T-helper 22 cell (primary cell): Measurements from ENCODE around the gene FAM228B.
"Not testable (repeated sequence)": the region's sequence is repeated elsewhere in the genome, so short reads cannot be mapped to it uniquely, and the experiment has no call there.

ENCODE experiments used
- DNase-seq: peaks from one replicate; pipeline ENCODE4 v3.0.0-alpha.2; 2020; ENCODE audit warnings: low read depth

FAM228B gene

DNA sequence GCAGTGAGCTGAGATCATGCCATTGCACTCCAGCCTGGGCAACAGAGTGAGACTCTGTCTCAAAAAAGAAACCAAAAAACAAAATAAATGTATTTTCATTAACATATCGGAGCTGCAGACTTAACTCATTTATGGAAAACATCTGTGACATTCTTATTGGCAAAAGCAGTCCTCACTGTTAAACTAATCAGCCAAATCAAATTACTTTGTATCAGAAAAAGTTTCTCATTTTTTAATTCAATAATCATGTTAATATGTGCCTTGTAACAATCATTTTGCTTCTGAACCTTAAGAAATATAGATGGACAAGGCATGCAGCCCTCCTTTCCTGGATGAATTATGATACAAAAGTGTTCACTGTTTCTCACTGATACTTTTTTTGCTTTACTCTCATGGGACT is 20.6 kb upstream of the FAM228B start:
- no peak for DNase-seq

DNA sequence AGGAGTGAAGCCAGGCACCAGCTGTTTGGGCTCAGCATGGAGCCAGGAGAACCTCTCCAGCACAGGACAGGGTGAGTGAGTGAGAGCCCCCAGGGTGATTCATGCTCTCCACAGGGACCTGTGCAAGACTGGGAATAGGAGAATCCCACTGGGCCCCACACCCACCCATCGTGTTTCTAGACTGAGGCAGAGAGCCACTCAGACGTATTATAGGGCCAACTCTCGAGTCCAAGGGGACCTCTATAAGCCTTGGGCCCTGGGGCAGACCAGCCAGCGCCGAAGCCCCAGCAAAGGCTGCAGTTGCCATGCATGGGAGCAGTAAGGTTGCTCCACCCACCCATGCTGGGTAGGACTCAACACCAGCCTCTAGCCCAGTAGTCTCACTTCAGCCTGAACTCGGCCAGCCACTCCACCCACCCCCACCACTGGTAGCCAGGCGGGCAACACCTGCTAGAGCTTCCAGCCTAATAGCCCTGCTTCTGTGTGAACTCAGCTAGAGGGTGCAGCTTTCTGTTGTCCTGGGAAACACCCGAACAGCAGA is 19.1 kb upstream of the FAM228B start:
- no peak for DNase-seq

GRCh38 chr2:24104906-24105305 is 18.4 kb upstream of the FAM228B start:
- DNase-seq: no peak

DNA sequence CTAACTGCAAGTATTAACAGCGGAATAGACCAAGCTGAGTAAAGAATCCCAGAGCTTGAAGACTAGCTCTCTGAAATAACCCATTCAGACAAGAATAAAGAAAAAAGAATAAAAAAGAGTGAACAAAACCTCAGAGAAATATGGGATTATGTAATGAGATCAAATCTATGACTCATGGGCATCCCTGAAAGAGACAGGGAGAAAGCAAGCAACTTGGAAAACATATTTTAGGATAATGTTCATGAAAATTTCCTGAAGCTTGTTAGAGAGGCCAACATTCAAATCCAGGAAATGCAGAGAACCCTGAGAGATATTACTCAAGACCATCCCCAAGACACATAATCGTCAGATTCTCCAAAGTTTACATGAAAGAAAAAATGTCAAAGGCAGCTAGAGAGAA is 17.5 kb upstream of the FAM228B start:
- no peak for DNase-seq

DNA sequence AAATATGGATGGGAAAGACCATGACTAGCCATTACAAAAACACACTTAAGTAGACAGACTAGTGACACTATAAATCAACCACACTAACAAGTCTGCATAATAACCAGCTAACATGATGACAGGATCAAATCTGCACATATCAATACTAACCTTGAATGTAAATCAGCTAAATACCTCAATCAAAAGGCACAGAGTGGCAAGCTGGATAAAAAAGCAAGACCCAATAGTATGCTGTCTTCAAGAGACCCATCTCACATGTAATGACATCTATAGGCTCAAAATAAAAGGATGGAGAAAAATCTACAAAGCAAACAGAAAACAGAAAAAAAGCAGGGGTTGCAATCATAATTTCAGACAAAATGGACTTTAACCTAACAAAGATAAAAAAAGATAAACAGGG is 16.5 kb upstream of the FAM228B start:
- DNase-seq: no peak

DNA sequence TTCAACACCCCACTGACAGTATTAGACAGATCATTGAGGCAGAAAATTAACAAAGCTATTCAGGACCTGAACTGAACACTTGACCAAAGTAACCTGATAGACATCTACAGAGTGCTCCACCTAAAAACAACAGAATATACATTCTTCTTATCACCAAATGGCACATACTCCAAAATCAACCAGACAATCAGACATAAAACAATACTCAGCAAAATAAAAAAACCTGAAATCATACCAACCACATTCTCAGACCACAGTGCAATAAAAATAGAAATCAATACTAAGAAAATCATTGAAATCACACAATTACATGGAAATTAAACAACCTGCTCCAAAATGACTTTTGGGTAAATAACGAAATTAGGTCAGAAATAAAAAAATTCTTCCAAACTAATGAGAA is 15.9 kb upstream of the FAM228B start:
- no peak for DNase-seq

- not testable (repeated sequence) for DNase-seq
These were observed 13.8 kb upstream of the FAM228B start for GRCh38 chr2:24109431-24109830.

GRCh38 chr2:24110660-24111303 is 12.5 kb upstream of the FAM228B start:
- no peak for DNase-seq

DNA sequence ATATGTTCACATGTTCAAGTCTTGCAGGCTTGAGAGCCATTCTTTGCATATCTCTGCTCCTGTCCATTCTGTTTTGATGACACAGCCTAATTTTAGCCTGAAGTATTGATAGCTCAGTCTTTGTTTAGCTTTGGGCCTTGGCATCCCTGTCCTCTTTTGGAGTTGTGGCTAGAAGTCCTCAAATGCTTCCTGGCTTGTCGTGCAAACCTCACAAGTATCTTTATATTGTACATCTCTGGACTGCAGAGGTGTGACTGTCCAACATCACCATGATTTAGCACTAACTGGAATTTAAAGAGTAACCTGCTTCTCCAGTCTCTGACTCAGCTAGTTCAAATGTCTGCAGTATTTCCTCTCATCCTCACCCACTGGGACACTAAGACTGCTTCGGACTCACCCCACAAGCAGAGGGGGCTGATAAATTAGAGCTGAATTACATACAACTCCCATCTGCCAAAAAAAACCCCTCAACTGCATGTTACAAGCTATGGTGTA is 11.8 kb upstream of the FAM228B start:
- no peak for DNase-seq

GRCh38 chr2:24115057-24115456 is 8.2 kb upstream of the FAM228B start:
- no peak for DNase-seq

DNA sequence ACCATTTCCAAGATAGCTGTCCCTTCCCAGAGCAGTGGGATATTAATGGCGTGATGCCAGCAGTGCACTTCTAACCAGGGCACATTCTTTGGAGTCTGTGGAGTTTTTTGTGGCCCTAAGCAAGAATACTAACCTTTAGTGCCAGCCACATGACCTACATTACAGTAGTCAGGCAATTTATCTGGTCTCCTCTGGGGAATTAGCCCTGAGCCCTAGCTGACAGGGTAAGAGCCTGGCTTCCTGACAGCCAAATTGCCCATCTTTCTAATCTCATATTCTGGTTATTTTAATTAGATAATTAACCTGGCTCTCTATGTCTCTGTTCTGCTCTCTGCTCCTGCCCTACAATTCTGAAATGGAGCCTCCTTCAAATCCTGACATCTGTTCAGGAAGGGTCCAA is 5.4 kb upstream of the FAM228B start:
- DNase-seq: no peak

DNA sequence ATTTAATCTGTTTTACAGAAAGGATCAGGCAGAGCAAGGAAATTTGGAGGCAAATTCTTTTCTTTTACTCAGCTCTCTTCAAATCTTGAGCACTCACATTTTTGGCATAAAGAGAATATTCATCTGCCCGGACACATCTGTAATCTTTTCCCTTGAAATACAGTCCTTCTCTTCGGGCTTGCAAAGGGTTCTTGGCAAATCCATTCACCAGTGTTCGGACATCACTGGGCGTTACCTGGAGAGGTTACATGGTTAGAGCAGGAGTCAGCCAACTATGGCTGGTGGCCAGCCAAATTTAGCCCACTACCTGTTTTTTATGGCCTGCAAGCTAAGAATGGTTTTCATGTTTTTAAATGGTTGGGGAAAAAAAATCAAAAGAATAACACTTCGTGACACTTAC is 2.2 kb upstream of the FAM228B start:
- DNase-seq: no peak

- no peak for DNase-seq
These were observed 1.8 kb upstream of the FAM228B start for GRCh38 chr2:24121469-24121868.

- no peak for DNase-seq
These were observed 689 bp upstream of the FAM228B start for GRCh38 chr2:24122366-24123194.

GRCh38 chr2:24123922-24124580 is 782 bp downstream of the FAM228B start:
- no peak for DNase-seq

- no peak for DNase-seq
These were observed 2.7 kb downstream of the FAM228B start for GRCh38 chr2:24125956-24126355.

DNA sequence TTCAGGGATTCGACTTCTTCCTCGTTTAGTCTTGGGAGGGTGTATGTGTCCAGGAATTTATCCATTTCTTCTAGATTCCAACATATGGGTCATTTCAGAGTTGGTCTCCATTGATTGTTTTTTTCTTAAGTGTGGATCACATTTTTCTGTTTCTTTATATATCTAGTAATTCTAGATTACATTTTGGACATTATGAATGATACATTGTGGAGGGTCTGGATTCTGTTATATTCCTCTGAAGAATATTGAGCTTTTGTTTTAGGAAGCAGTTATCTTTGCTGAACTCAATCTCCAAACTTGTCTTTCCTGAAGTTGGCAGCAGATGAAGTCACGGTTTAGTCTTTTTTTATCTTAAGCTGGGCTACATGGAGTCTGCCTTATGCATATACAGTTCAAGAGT is 9.3 kb downstream of the FAM228B start:
- DNase-seq: no peak

DNA sequence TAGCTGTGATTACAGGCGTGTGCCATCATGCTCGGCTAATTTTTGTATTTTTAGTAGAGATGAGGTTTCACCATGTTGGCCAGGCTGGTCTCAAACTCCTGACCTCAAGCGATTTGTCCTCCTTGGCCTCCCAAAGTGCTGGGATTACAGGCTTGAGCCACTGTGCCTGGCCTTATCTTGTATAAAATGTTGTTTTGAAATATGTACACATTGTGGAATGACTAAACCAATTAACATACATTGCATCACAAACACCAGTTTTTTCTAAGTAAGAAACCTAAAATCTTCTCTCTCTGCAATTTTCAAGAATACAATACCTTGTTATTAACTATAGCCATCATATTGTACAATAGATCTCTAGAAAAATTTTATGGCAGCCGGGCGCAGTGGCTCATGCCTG is 17.0 kb downstream of the FAM228B start:
- not testable (repeated sequence) for DNase-seq

GRCh38 chr2:24147364-24147763 is 24.1 kb downstream of the FAM228B start:
- DNase-seq: no peak

DNA sequence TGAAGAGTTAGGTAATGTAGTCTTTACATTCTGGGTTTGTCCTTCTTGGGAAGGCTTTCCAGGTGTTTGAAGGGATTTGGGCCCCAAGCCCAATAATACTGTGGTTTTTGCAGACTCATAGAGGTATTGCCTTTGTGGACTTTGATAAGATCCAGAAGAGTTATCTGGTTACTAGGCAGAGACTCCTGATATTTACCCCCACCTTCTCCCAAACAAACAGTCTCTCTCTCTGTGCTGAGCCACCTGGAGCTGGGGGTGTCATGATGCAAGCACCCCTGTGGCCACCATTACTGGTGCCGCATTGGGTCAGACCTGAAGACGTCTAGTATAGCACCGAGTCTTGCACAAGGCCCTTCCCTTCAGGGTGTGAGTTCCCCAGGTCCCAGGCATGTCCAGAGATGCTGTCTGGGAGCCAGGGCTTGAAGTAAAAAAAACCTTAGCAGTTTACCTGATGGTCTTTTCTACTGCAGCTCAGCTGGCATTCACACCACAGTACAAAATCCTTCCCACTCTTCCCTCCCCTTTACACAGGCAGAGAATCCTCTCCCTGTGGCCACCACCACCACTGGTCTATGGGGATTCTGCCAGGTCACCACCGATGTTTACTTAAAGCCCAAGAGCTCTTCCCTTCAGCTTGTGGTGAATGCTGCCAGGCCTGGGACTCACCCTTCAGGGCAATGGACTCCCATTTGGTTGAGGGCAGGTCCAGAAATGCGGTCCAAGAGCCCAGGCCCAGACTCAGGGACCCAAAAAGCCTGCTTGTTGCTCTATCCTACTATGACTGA is 29.3 kb downstream of the FAM228B start:
- no peak for DNase-seq

DNA sequence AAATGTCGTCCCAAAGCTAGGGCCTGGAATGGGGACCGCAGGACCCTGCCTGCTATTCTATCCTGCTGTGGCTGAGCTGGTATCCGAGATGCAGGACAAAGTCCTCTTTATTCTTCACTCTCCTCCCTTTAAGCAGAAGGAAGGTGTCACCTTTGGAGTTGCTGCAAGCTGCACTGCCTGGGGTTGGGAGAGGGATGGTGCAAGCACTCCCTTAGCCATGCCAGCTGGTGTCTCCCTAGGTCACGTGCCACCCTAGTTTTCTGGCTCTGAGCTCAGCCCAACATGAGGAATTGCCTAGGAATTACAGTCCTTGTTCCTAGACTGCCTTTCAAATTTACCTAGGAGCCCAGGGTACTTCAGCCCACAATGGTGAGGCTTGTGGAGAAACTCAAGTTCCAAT is 30.2 kb downstream of the FAM228B start:
- DNase-seq: no peak

- no peak for DNase-seq
These were observed 34.9 kb downstream of the FAM228B start for GRCh38 chr2:24158131-24158530.
